Pulmonary artery endothelial cell (primary cell): ENCODE data around the gene TNS1. TPM values are rescaled to one million over a fixed set of nuclear protein-coding genes. Genes with fewer than 3 reads are reported as not detected.

Experiments
- DNase-seq: peaks from one replicate; pipeline ENCODE4 v3.0.0-alpha.2; 2011; ENCODE audit warnings: low read depth, low spot score
- total RNA-seq: library from RNA; depleted of rRNA; stranded (reverse); fragments of >200 nt; gene quantifications from 2 replicates; pipeline ENCODE4 v1.2.3, GENCODE V29; 2014

TNS1 gene
- total RNA-seq, 1 donor from 2014 or later = 26.2 TPM

- DNase-seq = no peak
Measured at GRCh38 chr2:217800433-217801114, 202.2 kb downstream of the TNS1 start.

GRCh38 chr2:217799563-217800432, 203.0 kb downstream of the TNS1 start:
- DNase-seq = no peak

GRCh38 chr2:217798743-217799562, 203.8 kb downstream of the TNS1 start:
- DNase-seq = no peak

- DNase-seq = no peak
Measured at GRCh38 chr2:217798191-217798590, 204.6 kb downstream of the TNS1 start.

- no peak for DNase-seq
Measured at GRCh38 chr2:217797661-217798069, 205.1 kb downstream of the TNS1 start.

GRCh38 chr2:217797165-217797564, 205.6 kb downstream of the TNS1 start:
- no peak for DNase-seq

- no peak for DNase-seq
Measured at GRCh38 chr2:217795706-217796465, 206.9 kb downstream of the TNS1 start.

GRCh38 chr2:217795067-217795466, 207.7 kb downstream of the TNS1 start:
- DNase-seq = no peak

GRCh38 chr2:217794133-217794986, 208.4 kb downstream of the TNS1 start:
- DNase-seq = no peak

- no peak for DNase-seq
Measured at GRCh38 chr2:217793566-217794132, 209.1 kb downstream of the TNS1 start.

- DNase-seq = no peak
Measured at GRCh38 chr2:217792626-217793527, 209.9 kb downstream of the TNS1 start.

GRCh38 chr2:217791551-217791950, 211.2 kb downstream of the TNS1 start:
- DNase-seq = no peak

GRCh38 chr2:217790681-217791392, 212.0 kb downstream of the TNS1 start:
- no peak for DNase-seq

GRCh38 chr2:217790195-217790594, 212.6 kb downstream of the TNS1 start:
- no peak for DNase-seq

- no peak for DNase-seq
Measured at GRCh38 chr2:217789736-217790181, 213.0 kb downstream of the TNS1 start.

- no peak for DNase-seq
Measured at GRCh38 chr2:217789003-217789735, 213.6 kb downstream of the TNS1 start.

GRCh38 chr2:217788669-217789002, 214.2 kb downstream of the TNS1 start:
- no peak for DNase-seq
